ENCODE results near the gene TTC16. TPM values are rescaled to one million over a fixed set of nuclear protein-coding genes. Genes with fewer than 3 reads are reported as not detected.

TTC16 gene
- total RNA-seq, 1 experiment from 2014 or later, result not detected

DNA sequence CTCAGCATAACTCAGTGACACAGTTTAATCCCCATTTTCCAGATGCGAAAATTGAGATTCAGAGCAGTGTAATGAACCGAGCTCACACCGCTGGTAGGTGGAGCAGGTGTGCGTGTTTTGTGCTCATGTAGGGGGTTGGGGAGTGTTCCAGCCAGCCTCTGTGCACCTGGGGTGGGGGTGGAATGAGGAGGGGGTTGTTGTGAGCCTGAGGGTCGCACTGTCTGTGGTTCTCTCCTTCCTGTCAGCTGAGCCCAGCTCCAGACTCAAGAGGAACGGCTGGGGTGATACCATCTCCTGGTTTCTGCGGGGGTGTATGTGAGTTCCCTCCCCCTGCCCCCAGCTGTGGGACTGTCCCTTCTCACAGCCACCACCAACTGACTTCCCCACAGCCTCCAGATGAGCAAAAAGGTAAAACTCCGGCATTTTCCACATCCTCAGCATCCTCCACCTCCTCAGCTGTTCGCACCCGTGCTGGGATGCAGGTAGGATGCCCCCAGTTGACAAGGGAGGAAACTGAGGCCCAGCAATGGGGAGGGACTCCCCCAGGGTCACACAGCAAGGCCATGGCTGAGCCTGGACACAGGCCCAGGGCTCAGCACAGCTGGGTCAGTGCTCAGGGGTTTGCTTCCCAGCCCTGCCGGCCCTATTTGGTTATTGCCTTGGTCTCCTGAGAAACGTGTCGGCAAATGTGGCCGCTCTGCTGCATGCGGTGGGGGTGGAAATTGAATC, 60.5 kb downstream of the TTC16 start:
- no peak overlapping the region for H2AFZ ChIP-seq (ENCODE audit: low read length)
- H3K4me2 ChIP-seq (ENCODE audit: insufficient read depth, insufficient read length, low read length), result peak overlapping the region; percentile 29
- H3K14ac ChIP-seq (ENCODE audit: insufficient read depth, low read length), result no peak overlapping the region
- no CpG with 5 or more reads among the region's 15 CpGs for WGBS (ENCODE audit: extremely low coverage, insufficient read length, low lambda C conversion rate)
- H3K79me1 ChIP-seq (ENCODE audit: insufficient read depth, low read depth, low read length, poor library complexity, severe bottlenecking), result no peaks in the 10 kb centered on the region
- Mint-ChIP-seq H3K27ac (no peak overlapping the region; a peak in 1 of 7 replicates), H3K4me1 (peaks cover 11 to 30% of the 10 kb centered on the region in 2 experiments), H3K36me3 (ENCODE audit: insufficient read depth in 1 of 3, low read depth in 3 of 3) (no peaks in the 10 kb centered on the region), H3K4me3 (peak overlapping the region in 1 of 2 experiments; percentile 18; a peak in 1 of 5 replicates), H3K9me3 (no peaks in the 10 kb centered on the region), H3K27me3 (ENCODE audit: low read depth) (no peaks in the 10 kb centered on the region)
- no peak overlapping the region for H2BK20ac ChIP-seq (ENCODE audit: low read depth, low read length, poor library complexity, severe bottlenecking)
- no peak overlapping the region for H3K23ac ChIP-seq (ENCODE audit: insufficient read length, low read depth, low read length)
- no peak overlapping the region for H3K4ac ChIP-seq (ENCODE audit: low read depth, low read length)
- no peaks in the 10 kb centered on the region; the same call in 1 of the 2 replicates for H3K4me1 ChIP-seq (ENCODE audit: insufficient read depth, low read length)
- no peak overlapping the region for H2BK5ac ChIP-seq (ENCODE audit: insufficient read length, low read length)
- H4K8ac ChIP-seq (replicated peaks; ENCODE audit: insufficient read length, low read depth, low read length), result no peak overlapping the region
- no peak overlapping the region for H3T11ph ChIP-seq (ENCODE audit: low read length)
- no peak overlapping the region for H3K27ac ChIP-seq (ENCODE audit: insufficient read length, low read depth, low read length)
- no peaks in the 10 kb centered on the region for H4K20me1 ChIP-seq (ENCODE audit: control insufficient read depth, insufficient read depth, insufficient read length)
- H2BK12ac ChIP-seq (ENCODE audit: insufficient read length, low read depth, low read length), result no peak overlapping the region
- no peak overlapping the region for H2BK15ac ChIP-seq (ENCODE audit: low read depth, low read length)
- H3K79me2 ChIP-seq (ENCODE audit: insufficient read depth, low read length), result no peaks in the 10 kb centered on the region
- H4K91ac ChIP-seq (ENCODE audit: insufficient read length, low read depth, low read length), result no peak overlapping the region
- no peak overlapping the region for H4K5ac ChIP-seq (ENCODE audit: insufficient read length, low read depth, low read length)
- H2BK120ac ChIP-seq (ENCODE audit: low read depth, low read length, poor library complexity, severe bottlenecking), result no peak overlapping the region
- no peak for DNase-seq
- no peak overlapping the region for H3K56ac ChIP-seq (ENCODE audit: insufficient read length, low read depth, low read length)
- H3K9ac ChIP-seq (ENCODE audit: extremely low read depth, insufficient read length, low read length), result no peak overlapping the region
- no peak overlapping the region for H2AK5ac ChIP-seq (ENCODE audit: insufficient read length, low read length)
- H3K9me3 ChIP-seq (ENCODE audit: control insufficient read depth, low read depth, low read length), result no peaks in the 10 kb centered on the region
- H3K27me3 ChIP-seq (ENCODE audit: insufficient read depth, low read length), result no peaks in the 10 kb centered on the region; the same call in 1 of the 2 replicates
- H3K23me2 ChIP-seq (ENCODE audit: insufficient read length, low read depth, low read length, poor library complexity, severe bottlenecking), result peaks cover 2% of the 10 kb centered on the region
- peak overlapping the region; percentile 77 for H3K18ac ChIP-seq (ENCODE audit: insufficient read length, low read depth, low read length)
- TF ChIP-seq, protein P1, sequence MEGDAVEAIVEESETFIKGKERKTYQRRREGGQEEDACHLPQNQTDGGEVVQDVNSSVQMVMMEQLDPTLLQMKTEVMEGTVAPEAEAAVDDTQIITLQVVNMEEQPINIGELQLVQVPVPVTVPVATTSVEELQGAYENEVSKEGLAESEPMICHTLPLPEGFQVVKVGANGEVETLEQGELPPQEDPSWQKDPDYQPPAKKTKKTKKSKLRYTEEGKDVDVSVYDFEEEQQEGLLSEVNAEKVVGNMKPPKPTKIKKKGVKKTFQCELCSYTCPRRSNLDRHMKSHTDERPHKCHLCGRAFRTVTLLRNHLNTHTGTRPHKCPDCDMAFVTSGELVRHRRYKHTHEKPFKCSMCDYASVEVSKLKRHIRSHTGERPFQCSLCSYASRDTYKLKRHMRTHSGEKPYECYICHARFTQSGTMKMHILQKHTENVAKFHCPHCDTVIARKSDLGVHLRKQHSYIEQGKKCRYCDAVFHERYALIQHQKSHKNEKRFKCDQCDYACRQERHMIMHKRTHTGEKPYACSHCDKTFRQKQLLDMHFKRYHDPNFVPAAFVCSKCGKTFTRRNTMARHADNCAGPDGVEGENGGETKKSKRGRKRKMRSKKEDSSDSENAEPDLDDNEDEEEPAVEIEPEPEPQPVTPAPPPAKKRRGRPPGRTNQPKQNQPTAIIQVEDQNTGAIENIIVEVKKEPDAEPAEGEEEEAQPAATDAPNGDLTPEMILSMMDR (conservative IDR thresholded peaks at IDR 0.05), result no peak
